Stomach (tissue), 9 donors: ENCODE data around the gene KATNB1. TPM values are rescaled to one million over a fixed set of nuclear protein-coding genes. Genes with fewer than 3 reads are reported as not detected.

Source experiments
- DNase-seq, 2 donors: peaks; one replicate each; pipeline versions ENCODE4 v3.0.0 to v3.0.0-alpha.2; 2013 to 2019
- H3K27ac ChIP-seq, 5 donors: fragments of 200-600 bp in 4 of 5; sonication (generic) in 4 of 5; one replicate each; pipeline ENCODE4 v1.5.1; 2013 to 2019; ENCODE audit warnings: mild to moderate bottlenecking in 1 of 5, moderate library complexity in 1 of 5
- H3K27me3 ChIP-seq, 3 donors: fragments of 200-600 bp; sonication (generic); one replicate each; pipeline ENCODE4 v1.5.1; 2017 to 2019; ENCODE audit warnings: mixed run types in 1 of 3
- H3K36me3 ChIP-seq, 4 donors: fragments of 200-600 bp; sonication (generic); 1 replicate in 3 of 4; 2 replicates in 1 of 4; pipeline ENCODE4 v1.5.1; 2016 to 2019
- H3K4me1 ChIP-seq, 4 donors: fragments of 200-600 bp; sonication (generic); one replicate each; pipeline ENCODE4 v1.5.1; 2016 to 2019
- H3K4me3 ChIP-seq, 4 donors: fragments of 200-600 bp; sonication (generic) in 3 of 4; one replicate each; pipeline ENCODE4 v1.5.1; 2016 to 2019; ENCODE audit warnings: mild to moderate bottlenecking in 1 of 4
- H3K9me3 ChIP-seq, 4 donors: fragments of 200-600 bp; sonication (generic); one replicate each; pipeline ENCODE4 v1.5.1; 2016 to 2019
- EP300 ChIP-seq: sonication (generic); formaldehyde crosslinking; IDR thresholded peaks from one replicate; pipeline ENCODE4 v1.6.1; 2017; ENCODE audit warnings: antibody characterized with exemption
- POLR2A ChIP-seq, 4 donors: fragments of 450-650 bp; IDR thresholded peaks; one replicate each; pipeline ENCODE4 v1.6.1; 2016; ENCODE audit warnings: antibody characterized with exemption in 4 of 4, control low read depth in 2 of 4, mild to moderate bottlenecking in 1 of 4, moderate library complexity in 1 of 4
- POLR2AphosphoS5 ChIP-seq, 3 donors: sonication (generic); formaldehyde crosslinking; IDR thresholded peaks; one replicate each; pipeline ENCODE4 v1.6.1; 2016; ENCODE audit warnings: antibody characterized with exemption in 3 of 3
- WGBS, 5 donors: extraction: QIAGEN DNeasy Blood & Tissue Kit in 3 of 5; methylation state at CpG; one replicate each; pipeline versions ENCODE4 v1.1.5 to v1.1.7; 2013 to 2018; 5-methylcytosine and 5-hydroxymethylcytosine counted together
- intact Hi-C: fragments of 100-400 bp; cut with DNase I; formaldehyde crosslinking; loops from one replicate; pipeline ENCODE4 v1.15.1; 2023; ENCODE audit warnings: low total_unique reads
- polyA plus RNA-seq, 3 donors: library from polyadenylated mRNA; stranded (reverse); fragments of 200-250 nt; gene quantifications; one replicate each; pipeline ENCODE4 v1.2.3, GENCODE V29; 2013
- total RNA-seq, 5 donors: library from RNA; depleted of rRNA; stranded (reverse); fragments of >200 nt; gene quantifications; one replicate each; pipeline versions ENCODE4 v1.1.0 to v1.2.3, GENCODE V29; 2014 to 2016
- TF ChIP-seq, protein P1 (sequence below), 7 experiments: fragments of 450-650 bp in 4 of 7; fragments of 200-600 bp in 3 of 7; sonication (generic) in 3 of 7; IDR thresholded peaks; one replicate each; pipeline ENCODE4 v1.5.1; 2016 to 2019; ENCODE audit warnings: antibody characterized with exemption in 7 of 7, control low read depth in 2 of 7, mild to moderate bottlenecking in 1 of 7
- donor health status: healthy with polysubstance abuse.
- donor health status: Bipolar disorder and iron deficiency.
- donor health status: healthy.

Gene KATNB1
- total and polyA plus RNA-seq, 8 donors: 6.7 to 58.5 (median 13.4) TPM

- Histone ChIP-seq H3K27me3 (no peaks in the 10 kb centered on the region), H3K36me3 (peaks cover 0 to 95% (median 73%) of the 10 kb centered on the region in 4 donors), H3K4me1 (no peaks in the 10 kb centered on the region), H3K9me3 (no peaks in the 10 kb centered on the region), H3K27ac (no peak overlapping the region), H3K4me3 (no peak overlapping the region)
- intact Hi-C loops: loop anchor here (10.0 kb wide), 1 partner anchor 253 kb away; the partner anchor contains the start of genes USB1 and ZNF319
- no peak for DNase-seq
- 85 to 95% (median 92%) methylated on average over 26 of the region's 26 CpGs for WGBS, 5 donors
- TF ChIP-seq EP300 (no peak), POLR2A (IDR thresholded peaks at IDR 0.05) (no peak), POLR2AphosphoS5 (IDR thresholded peaks at IDR 0.05) (no peak)
- TF ChIP-seq, protein P1, sequence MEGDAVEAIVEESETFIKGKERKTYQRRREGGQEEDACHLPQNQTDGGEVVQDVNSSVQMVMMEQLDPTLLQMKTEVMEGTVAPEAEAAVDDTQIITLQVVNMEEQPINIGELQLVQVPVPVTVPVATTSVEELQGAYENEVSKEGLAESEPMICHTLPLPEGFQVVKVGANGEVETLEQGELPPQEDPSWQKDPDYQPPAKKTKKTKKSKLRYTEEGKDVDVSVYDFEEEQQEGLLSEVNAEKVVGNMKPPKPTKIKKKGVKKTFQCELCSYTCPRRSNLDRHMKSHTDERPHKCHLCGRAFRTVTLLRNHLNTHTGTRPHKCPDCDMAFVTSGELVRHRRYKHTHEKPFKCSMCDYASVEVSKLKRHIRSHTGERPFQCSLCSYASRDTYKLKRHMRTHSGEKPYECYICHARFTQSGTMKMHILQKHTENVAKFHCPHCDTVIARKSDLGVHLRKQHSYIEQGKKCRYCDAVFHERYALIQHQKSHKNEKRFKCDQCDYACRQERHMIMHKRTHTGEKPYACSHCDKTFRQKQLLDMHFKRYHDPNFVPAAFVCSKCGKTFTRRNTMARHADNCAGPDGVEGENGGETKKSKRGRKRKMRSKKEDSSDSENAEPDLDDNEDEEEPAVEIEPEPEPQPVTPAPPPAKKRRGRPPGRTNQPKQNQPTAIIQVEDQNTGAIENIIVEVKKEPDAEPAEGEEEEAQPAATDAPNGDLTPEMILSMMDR (IDR thresholded peaks at IDR 0.05): no peak
These were observed 16.1 kb downstream of the KATNB1 start for GRCh38 chr16:57751539-57752202.

GRCh38 chr16:57752203-57752580 lies 16.6 kb downstream of the KATNB1 start:
- WGBS, 5 donors: 73 to 90% (median 82%) methylated on average over 5 to 6 of the region's 6 CpGs

GRCh38 chr16:57752581-57753447 lies 17.2 kb downstream of the KATNB1 start:
- DNase-seq: no peak
- Histone ChIP-seq H3K4me1 (peaks cover 0 to 9% (median 8%) of the 10 kb centered on the region in 4 donors), H3K9me3 (no peaks in the 10 kb centered on the region), H3K27me3 (no peaks in the 10 kb centered on the region), H3K27ac (no peak overlapping the region), H3K4me3 (no peak overlapping the region), H3K36me3 (peaks cover 0 to 83% (median 65%) of the 10 kb centered on the region in 4 donors)
- 78 to 90% (median 88%) methylated on average over 24 to 44 of the region's 44 CpGs for WGBS, 5 donors
- TF ChIP-seq EP300 (no peak), POLR2A (IDR thresholded peaks at IDR 0.05) (no peak), POLR2AphosphoS5 (IDR thresholded peaks at IDR 0.05) (no peak)
- TF ChIP-seq, protein P1 (IDR thresholded peaks at IDR 0.05): no peak
- intact Hi-C loops: loop anchor here (10.0 kb wide), 1 partner anchor 252 kb away; the partner anchor contains the start of genes USB1 and ZNF319

More at GRCh38 chr16:57752203-57752580, 16.6 kb downstream of the KATNB1 start:
- no peak for DNase-seq
- H3K9me3 ChIP-seq: no peaks in the 10 kb centered on the region
- H3K27me3 ChIP-seq: no peaks in the 10 kb centered on the region
- H3K4me3 ChIP-seq: no peak overlapping the region
- TF ChIP-seq POLR2A (IDR thresholded peaks at IDR 0.05): no peak
- no peak for TF ChIP-seq EP300
- TF ChIP-seq POLR2AphosphoS5 (IDR thresholded peaks at IDR 0.05): no peak
- TF ChIP-seq, protein P1 (IDR thresholded peaks at IDR 0.05): no peak
- intact Hi-C loops: loop anchor here (10.0 kb wide), 1 partner anchor 253 kb away; the partner anchor contains the start of genes USB1 and ZNF319
- H3K4me1 ChIP-seq: peaks cover 0 to 4% (median 3%) of the 10 kb centered on the region in 4 donors
- H3K36me3 ChIP-seq: peaks cover 0 to 90% (median 71%) of the 10 kb centered on the region in 4 donors
- H3K27ac ChIP-seq: no peak overlapping the region
